GM15510 (cell line): ENCODE results near the gene C3orf80.

Source experiments
- POLR2A ChIP-seq: IDR thresholded peaks from 3 replicates; pipeline ENCODE4 v1.6.1; 2011; ENCODE audit warnings: borderline replicate concordance; ENCODE audit not compliant: insufficient read length; ENCODE audit errors: extremely low read depth

The C3orf80 gene

GRCh38 chr3:160259589-160259988 is 34.4 kb downstream of the C3orf80 start:
- TF ChIP-seq POLR2A: no peak

GRCh38 chr3:160260587-160261270 is 35.5 kb downstream of the C3orf80 start:
- TF ChIP-seq POLR2A: no peak

- no peak for TF ChIP-seq POLR2A
These were observed 39.9 kb downstream of the C3orf80 start for GRCh38 chr3:160265088-160265487.
